ENCODE data around the gene KIF11. TPM values are rescaled to one million over a fixed set of nuclear protein-coding genes. Genes with fewer than 3 reads are reported as not detected.

The KIF11 gene
- total and polyA plus RNA-seq, 9 of the 15 experiments (the other 6 are each of a cell fraction or from before 2014, with no cell fraction given) = 11.3 to 54.4 (median 29.2) TPM

GRCh38 chr10:92591550-92592022, 1.3 kb upstream of the KIF11 start (continued):
- TF ChIP-seq PCBP1 (IDR thresholded peaks at IDR 0.05; ENCODE audit: low read depth, low read length, poor library complexity, severe bottlenecking) (no peak), HDAC2 (IDR thresholded peaks at IDR 0.05) (no peak), ZNF780A (CRISPR knock-in tag; IDR thresholded peaks at IDR 0.05) (no peak), CCNT2 (IDR thresholded peaks at IDR 0.05; ENCODE audit: borderline replicate concordance, extremely low read depth, insufficient read length, low read depth, low read length) (peak; percentile 74), ZNF407 (IDR thresholded peaks at IDR 0.05; ENCODE audit: low read depth) (peak; percentile 46; the same call in 1 of the 2 replicates), ETV6 (IDR thresholded peaks at IDR 0.05; ENCODE audit: borderline replicate concordance in 1 of 2, low read depth in 2 of 2, low read length in 1 of 2) (no peak), ETV6 (CRISPR knock-in tag; IDR thresholded peaks at IDR 0.05; ENCODE audit: borderline replicate concordance) (no peak), SAFB2 (IDR thresholded peaks at IDR 0.05; ENCODE audit: borderline replicate concordance, low read depth, low read length, severe bottlenecking) (no peak), GABPA (tag; conservative IDR thresholded peaks at IDR 0.05; ENCODE audit: low read depth) (peak; percentile 86), U2AF1 (optimal IDR thresholded peaks at IDR 0.05; ENCODE audit: low read depth, low read length) (no peak), ZNF239 (CRISPR knock-in tag; IDR thresholded peaks at IDR 0.05) (no peak), ZC3H11A (IDR thresholded peaks at IDR 0.05; ENCODE audit: low read depth, low read length) (no peak), ZNF778 (CRISPR knock-in tag; IDR thresholded peaks at IDR 0.05) (no peak), NFYB (IDR thresholded peaks at IDR 0.05; ENCODE audit: extremely low read depth, insufficient read length) (no peak), SRSF3 (IDR thresholded peaks at IDR 0.05; ENCODE audit: insufficient read depth, low read length) (no peak), ZNF324 (CRISPR knock-in tag; IDR thresholded peaks at IDR 0.05) (no peak), TBP (optimal IDR thresholded peaks at IDR 0.05; ENCODE audit: low read depth, low read length) (peak; percentile 66), ZNF717 (CRISPR knock-in tag; IDR thresholded peaks at IDR 0.05) (no peak), KDM1A (IDR thresholded peaks at IDR 0.05) (no peak), LEF1 (IDR thresholded peaks at IDR 0.05) (no peak), POLR2B (IDR thresholded peaks at IDR 0.05; ENCODE audit: low read depth, partially characterized antibody) (peak; percentile 49), DACH1 (IDR thresholded peaks at IDR 0.05; ENCODE audit: partially characterized antibody) (no peak), ZSCAN32 (CRISPR knock-in tag; IDR thresholded peaks at IDR 0.05) (no peak), CC2D1A (IDR thresholded peaks at IDR 0.05) (no peak), CREM (IDR thresholded peaks at IDR 0.05; ENCODE audit: low read depth) (peak; percentile 90)

All from K562 (cell line).